Effector CD4-positive, alpha-beta T cell (primary cell): ENCODE data around the gene CHMP4B.

ENCODE experiments used
- DNase-seq: peaks from one replicate; pipeline ENCODE4 v3.0.0-alpha.2; 2020

Gene CHMP4B

DNA sequence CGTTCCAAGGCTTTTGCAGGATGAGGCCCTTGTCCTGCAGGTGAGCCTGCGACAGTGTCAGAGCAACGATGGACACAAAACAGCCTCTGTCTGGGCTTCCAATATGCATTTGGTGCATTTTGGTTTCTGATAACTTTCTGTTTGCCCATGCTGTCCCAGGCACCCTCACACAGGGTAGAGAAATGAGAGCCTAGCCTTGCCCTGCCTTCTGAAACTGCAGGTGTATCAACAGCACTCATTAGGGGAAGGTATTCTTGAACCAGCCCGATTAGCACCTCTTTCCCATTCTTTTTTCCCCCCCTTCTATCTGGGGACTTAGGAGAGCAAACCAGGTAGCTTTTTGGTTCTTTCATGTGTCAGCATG is 30.3 kb downstream of the CHMP4B start:
- DNase-seq: no peak

DNA sequence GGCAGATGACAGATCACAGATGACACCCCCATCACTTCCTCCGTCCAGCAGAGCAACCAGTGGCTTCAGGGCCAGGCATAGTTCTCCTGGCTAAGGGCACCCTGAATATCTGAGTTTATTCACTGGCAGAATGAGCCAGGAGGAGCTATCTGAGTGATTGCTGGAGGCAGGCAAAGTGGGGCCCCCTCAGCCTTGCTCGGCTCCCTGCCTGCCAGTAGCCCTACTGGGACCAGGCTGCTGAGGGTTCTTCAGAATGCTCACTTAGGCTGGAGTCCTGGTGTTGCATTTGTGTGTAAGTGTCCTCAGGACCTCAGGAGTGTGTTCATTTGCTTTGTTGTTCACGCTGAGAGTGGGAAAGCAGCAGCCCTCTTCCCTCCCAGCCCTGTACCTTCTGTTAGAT is 31.2 kb downstream of the CHMP4B start:
- DNase-seq: no peak

DNA sequence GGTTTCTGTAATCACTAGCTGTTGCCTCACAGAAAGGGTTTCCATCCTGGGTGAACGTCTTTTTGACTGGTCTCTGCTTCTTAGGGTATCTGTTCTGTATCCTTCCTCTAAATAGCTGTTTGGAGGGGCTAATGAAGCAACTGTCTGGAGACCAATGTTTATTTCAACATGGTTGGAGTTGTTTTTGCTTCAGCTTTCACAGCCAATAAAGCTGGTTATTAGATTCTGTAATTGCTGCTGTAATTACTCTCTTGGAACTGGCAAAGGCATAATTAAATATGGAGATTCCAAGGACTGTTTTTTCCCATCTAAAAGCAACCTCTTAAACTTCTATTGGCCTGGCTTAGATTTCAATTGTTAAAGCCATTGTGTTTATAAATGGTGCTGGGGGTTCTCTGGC is 31.9 kb downstream of the CHMP4B start:
- no peak for DNase-seq

DNA sequence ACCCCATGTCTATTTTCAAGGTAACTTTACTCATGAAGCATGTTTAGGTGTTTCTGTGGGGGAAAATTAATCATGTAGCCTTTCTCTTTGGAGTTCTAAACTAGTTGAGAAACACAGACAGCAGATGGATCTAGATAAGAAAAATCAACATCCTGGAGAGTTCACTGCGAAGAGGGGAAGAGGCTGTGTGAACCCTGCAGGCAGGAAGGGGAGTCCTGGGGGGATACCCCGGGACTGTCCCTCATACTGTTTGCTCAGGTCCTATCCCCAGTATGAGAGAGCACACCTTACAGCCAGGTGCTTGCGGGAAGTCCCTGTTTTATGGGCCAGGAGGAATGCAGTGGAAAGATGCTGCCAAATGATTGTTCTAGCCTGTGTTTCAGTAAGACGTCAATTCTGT is 32.7 kb downstream of the CHMP4B start:
- DNase-seq: no peak

DNA sequence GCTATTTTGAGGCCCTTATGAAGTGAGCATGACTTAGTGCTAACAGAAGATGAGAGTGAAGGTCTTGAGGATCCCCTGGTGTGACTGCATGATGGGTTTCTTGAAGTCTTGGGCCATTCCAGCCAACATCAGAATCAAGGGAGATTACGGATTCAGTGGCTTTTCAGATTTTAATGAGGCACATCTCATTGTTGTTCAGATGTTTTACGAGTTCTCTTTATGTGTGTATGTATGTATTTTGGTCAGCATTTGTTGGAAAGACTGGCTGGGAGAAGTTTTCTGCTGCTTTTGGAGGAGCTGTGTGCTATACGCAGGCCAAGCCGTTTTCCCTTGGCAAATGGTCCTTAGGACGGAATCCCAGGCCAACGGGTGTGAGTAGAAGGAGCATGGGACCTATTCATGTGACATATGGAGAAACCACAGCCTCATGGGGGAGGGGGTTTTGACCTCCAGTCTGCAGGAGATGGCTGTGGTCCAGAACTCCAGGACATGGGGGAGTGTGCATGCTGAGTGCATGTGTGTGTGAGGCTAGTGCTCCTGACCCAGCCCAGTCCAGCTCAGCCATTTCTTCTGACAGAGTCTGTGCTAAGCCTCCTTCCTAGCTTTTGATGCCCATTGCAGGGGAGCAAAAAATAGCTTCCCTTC is 35.3 kb downstream of the CHMP4B start:
- no peak for DNase-seq

DNA sequence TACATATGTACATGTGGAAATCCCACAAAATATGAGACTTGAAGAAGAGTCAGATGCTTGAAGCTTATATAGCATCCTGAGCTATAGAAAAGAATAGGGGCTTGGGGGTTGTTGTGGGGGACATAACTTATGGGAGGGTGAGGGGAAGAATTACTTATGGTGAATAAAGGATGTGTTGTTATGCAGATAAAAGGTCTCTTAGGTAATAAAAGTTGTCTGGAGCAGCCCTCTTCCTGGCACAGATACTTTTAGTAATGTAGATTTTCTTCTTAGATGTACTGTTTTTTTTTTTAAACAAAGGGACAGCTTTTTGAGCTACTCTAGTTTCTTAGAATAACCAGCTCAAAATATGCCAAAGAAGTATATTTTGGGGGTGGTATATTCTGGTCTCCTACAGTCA is 35.9 kb downstream of the CHMP4B start:
- DNase-seq: no peak

DNA sequence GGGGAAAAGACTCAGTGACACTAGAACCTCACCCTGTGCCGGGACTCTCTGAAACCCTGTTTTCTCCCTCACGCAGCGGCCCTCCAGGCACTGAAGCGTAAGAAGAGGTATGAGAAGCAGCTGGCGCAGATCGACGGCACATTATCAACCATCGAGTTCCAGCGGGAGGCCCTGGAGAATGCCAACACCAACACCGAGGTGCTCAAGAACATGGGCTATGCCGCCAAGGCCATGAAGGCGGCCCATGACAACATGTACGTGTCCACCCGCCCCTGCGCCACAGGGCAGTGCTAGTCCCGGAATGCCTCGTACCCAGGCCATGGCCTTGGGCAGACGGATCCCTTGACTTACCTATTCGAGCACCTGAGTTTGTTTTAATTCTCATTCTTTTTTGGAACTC is 37.2 kb downstream of the CHMP4B start:
- no peak for DNase-seq

DNA sequence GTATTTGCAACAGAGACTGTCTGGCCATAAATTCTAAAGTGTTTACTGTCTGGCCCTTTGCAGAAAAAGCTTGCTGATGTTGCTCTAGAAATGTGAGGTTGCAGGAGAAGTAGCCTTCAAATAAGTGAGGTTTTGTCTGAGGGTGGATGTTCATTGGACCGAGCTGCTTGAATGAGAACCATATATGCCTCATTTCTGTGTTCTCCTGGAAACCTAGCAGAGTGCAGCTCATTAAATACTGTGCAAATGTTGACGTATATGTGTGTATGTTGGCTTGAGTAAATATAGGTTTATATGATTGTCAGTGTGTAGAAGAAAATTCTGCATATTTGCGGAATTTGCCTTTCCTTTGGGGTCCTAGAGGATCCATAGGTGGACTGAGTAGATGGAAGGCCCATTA is 39.0 kb downstream of the CHMP4B start:
- no peak for DNase-seq

DNA sequence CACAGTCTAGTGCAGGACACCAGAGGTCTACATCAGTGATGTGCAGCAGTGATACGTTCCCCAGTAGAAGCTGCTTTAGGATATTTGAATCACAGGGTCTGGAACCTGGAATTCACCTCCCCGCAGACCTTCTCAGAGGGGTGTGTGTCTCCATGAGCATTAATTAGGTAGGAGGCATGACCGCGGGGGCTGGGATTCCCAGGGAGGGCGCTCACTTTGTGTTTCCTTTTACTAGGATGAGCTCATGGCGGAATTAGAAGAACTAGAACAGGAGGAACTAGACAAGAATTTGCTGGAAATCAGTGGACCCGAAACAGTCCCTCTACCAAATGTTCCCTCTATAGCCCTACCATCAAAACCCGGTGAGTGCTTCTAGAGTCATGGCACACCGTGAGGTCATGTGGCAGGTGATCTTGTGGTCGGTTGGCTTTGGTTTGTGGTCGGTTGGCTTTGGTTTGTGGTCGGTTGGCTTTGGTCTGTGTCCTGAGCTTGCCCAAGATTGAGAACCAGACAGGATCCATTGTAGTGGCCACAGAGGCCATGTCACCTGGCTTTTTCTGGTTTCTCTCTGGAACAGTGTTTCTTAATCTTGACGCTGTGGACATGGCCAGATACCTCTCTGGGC is 40.8 kb downstream of the CHMP4B start:
- no peak for DNase-seq

DNA sequence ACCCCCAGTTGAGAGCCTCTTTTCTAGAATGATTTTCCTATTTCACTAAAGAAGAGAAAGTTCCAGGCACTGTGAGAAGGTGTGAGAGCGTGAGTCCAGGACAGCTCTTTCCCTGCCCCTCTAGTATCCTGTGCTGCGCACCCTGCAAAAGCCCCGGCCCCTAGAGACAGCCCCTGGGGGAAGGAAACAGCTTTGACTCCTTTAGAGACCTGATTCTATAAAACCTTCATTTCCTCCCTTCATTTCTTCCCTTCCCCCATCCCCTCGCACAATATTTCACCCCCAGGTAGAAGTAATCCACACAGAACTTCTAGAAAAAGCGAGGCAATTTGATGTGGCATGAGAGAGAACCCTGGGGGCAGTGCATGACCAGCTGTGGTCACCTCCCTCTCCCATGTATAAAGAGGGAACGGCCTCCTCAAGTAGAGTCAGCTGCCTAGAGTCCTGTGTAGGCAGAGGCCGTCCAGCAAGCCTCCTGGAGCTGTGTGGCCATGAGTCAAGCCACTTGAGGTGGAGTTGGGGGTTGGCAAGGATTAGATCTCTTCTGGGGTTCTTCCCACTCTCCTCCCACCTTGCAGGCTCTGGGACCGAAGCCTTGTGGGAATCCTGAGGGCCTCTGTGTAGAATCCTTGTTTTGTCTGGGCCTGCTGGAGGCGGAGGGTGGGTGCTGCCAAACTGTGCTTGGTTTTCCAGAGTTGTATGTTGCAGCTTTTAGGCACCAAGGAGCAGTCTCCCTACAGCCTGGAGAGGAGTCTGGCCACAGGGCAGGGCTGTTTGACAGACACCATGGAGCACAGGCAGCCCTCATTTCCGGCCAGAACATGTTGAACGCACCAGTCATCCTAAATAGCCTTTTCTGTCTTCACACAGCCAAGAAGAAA is 41.7 kb downstream of the CHMP4B start:
- DNase-seq: no peak

DNA sequence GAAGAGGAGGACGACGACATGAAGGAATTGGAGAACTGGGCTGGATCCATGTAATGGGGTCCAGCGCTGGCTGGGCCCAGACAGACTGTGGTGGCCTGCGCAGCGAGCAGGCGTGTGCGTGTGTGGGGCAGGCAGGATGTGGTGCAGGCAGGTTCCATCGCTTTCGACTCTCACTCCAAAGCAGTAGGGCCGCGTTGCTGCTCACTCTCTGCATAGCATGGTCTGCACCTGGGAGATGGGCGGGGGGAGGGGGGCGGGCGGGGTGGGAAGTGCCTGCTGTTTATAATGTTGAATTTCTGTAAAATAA is 42.3 kb downstream of the CHMP4B start:
- DNase-seq: no peak

DNA sequence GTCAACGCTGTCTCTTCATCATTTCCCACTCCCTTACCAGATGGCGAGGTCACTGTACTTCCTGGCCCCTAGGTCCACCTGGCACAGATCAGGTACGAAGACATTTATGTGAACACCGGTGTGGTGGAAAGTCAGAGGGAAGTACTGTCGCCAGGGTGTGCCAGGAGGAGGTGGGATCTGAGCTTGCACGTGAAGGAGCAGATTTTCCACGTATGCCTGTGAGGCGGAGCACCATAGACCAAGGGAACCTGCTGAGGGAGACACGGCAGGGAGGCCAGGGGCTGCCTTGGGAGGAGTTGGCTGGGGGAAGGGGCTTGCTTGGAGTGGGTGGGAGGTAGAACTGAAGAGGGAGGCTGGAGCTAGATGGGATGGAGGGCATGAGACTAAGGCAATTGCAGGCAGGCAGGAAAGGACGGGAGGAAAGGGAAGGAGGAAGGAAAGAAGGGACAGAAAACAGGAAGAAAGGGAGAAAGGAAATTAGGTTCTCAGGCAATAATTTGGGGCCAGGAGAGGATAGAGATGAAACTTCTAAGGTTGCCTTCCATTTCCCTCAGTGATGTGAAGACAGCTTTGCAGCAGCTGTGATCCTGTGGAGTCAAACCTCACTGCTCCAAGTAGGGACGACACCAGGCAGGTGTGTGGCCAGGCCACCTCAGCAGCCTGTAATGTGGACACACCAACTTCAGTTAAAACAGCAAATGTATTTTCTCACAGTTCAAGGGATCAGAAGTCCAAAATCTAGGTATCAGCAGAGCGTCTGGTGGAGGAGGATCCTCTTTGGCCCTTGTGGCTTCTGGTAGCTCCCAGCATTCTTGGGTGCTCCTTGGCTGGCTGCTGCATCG is 46.8 kb downstream of the CHMP4B start:
- no peak for DNase-seq

DNA sequence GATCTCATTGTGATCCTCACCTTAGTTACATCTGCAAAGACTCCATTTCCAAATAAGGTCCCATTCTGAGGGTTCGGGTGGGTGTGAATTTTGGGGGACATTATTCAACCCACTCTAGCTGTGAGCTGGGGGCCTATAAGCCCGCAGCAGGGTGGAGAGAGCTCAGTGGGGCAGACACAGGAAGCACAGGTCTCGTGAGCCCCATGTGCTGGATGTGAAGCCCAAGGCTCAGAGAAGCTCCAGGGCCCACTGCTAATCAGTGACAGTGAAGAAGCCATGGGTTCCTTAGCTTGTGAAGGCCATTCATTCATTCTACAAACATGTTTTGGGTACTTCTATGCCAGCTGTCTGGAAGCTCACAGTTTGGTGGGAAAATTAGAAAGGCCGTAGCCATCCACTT is 47.5 kb downstream of the CHMP4B start:
- DNase-seq: no peak

DNA sequence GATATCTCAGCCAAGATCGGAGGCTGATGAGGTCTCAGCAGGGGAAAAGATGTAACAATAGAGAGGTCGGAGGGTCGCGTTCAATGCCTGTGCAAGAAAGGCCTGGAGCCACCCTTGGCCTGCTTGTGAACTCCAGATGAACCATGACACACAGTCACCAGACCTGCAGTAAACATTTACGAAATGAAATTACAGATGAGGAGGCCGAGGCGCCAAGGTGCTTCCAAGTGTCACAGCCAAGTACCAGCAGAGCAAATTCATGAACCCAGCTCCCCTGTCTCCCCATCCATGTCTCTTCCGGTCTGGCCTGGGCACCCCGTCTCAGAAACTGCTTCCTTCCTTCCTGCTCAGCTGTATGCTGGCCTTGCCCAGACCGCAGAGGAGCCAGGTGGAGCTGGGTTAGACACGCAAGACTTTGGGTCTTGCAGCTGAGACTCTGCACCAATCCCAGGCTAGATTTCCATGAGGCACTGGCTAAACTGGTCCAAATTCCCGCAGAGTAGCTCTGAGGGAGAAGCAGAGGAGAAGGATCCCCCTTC is 48.1 kb downstream of the CHMP4B start:
- DNase-seq: no peak

DNA sequence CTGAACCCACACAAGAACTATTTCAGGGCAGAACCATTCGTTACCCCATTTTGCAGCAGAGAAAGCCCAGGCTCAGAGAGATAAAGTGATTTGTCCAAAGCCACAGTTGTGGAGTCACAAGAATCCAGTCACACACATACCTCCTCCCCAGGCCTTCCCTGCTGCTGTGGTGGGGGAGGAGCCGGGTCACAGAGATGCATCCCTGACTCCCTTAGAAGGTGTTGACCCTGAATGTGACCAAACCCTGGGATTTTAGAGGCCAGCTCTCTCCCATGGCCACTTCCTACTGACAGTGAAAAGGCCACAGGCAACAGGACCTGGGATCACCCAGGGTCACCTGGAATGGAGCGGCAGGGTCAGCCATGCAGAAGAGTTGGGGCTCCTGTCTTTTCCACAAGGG is 48.6 kb downstream of the CHMP4B start:
- DNase-seq: no peak

DNA sequence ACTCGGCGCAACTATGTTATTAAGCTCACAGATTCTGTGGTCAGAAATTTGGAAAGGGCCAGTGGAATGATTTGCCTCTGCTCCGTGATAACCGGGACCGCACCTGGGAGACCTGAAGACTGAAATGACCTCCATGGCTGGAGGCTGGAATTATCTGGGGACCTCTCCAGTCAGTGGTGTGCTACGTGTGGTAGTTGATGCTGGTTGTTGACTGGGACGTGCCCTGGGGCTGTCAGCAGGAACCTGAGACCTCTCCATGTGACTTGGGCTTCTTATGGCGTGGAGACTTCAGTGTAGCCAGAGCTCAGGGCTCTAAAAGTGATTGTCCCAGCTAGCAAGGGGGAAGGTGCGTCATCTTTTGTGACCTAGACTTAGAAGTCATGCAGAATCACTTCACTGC is 50.3 kb downstream of the CHMP4B start:
- no peak for DNase-seq

DNA sequence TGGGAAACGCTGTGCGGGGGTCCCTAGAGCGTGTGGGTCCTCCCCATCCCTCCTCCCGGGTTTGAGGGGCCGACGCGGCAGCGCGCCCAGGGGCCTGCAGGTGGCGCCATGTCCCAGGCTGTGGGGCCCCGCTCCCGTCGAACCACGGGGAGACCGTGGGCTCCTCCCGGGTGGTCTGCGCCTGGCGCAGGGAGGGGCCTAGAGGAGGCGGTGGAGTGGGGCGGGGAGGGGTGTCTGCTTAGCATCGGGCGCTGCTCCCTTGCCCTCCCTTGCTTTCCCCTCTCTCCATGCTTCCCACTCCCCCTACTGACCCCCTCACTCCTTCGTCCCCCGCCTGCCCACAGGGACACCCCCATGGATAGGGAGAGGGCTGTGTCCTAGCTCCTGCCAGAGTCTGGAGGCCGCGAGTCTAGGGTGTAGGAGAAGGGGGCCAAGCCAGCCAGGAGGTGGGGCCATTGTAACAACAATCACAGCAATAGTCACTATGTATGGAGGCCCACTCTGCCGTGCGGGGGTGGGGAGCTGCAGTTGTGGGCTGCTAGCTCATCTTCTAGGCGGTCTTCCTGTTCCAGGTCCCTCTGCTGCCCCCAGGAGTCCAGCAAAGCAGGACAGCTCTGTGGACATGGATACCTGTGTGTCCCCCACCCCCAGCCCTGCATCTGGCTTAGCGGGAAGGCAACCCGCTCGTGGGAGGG is 51.7 kb downstream of the CHMP4B start:
- peak; percentile 12 for DNase-seq

DNA sequence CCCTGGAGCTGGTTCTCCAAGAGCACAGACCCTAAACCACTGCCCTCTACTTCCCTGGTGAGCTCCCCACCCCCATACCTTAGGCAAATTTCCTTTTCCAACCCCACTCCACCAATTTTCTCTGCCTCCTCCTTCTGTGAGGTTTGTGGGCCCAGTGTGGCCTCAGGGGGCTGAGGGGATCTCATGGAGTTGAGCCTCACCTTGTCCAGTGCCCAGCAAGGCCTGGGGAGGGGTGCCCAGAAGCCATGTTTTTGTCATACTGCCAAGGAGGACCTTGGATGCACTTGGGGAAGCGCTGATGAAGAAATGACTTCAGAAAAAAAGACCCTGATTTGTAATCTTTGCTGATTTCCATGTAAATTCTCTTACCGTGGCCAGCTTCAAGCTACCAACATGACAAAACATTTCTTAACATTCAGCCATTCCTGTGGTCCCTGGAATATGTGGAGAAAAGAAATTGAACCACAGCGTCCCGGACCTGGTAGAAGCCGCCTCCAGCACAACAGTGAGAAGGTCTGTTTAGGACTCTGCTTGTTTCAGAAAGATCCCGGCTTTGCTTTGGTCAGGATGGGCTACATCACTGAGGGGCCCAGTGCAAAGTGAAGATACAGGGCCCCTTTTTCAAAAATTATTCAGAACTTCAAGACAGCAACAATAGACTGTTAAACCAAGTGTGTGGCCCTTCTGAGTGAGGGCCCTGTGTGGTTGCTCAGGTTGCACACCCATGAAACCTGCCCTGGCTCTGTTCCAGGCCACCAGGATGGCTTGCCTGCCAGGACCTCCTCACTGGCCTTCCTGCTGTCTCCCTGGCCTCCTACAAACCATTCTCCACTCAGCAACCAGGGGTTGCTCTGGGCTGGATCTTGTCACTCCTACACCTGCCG is 52.5 kb downstream of the CHMP4B start:
- no peak for DNase-seq

DNA sequence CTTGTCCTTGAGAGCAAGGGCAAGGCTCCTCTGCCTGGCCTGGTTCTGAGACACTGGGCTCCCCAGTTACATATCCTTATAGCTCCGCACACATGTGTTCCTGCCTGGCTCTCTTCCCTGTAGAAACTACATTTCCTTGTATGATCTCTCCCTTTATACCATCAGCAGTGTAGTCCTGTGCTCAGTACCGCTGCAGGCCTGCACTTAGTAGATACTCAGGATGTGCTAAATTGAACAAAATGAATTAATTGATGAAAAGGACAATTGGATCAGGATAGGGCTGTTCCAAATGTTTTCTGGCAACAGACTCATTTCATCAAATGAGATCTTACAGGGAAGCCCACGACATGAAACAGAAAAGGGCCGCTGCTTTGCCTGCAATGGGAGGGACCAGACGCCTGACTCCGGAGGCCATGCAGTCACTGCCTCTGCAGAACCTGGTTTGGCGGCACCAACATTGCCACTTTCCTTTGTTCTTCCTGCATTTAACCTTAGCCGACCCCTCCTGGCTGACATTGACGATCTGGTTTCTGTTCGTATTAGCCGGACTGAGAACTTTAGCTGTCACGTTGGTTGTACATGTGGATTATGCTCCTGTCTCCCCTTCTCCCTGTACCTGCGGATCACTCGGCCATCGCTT is 53.3 kb downstream of the CHMP4B start:
- no peak for DNase-seq

DNA sequence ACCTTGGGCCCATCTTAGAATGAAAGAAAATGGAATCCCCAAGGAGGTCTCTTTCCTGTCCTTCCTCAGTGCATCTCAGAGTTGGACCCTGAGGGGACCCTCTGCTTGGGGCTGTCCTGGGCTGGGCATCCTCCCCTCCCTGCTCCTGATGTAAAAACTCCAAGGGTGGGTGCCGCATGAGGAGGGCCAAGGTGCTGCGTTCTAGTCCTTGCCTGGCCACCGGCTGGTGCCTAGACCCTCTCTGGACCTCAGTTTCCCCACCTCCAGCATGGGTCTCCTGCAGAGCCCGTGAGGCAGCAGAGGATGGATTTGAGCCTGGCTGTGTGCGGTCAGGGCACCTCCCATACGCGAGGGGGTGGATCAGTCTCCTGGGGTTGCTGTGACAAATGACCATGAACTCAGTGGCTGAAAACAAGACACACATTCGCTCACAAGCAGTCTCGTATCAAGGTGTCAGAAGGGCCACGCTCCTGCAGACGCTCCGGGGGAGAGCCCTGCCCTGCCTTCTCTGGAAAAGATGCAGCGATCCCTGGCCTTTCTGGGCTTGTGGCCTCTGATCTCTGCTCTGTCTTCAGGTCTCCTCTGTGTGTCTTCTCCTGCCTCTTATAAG is 54.7 kb downstream of the CHMP4B start:
- DNase-seq: no peak
